SHP77 (cell line): ENCODE results near the gene C16orf90.

Experiments used
- DNase-seq, 2 experiments: peaks; one replicate each; lab custom pipeline; 2025; lab: John Stamatoyannopoulos, UW

C16orf90 gene

DNA sequence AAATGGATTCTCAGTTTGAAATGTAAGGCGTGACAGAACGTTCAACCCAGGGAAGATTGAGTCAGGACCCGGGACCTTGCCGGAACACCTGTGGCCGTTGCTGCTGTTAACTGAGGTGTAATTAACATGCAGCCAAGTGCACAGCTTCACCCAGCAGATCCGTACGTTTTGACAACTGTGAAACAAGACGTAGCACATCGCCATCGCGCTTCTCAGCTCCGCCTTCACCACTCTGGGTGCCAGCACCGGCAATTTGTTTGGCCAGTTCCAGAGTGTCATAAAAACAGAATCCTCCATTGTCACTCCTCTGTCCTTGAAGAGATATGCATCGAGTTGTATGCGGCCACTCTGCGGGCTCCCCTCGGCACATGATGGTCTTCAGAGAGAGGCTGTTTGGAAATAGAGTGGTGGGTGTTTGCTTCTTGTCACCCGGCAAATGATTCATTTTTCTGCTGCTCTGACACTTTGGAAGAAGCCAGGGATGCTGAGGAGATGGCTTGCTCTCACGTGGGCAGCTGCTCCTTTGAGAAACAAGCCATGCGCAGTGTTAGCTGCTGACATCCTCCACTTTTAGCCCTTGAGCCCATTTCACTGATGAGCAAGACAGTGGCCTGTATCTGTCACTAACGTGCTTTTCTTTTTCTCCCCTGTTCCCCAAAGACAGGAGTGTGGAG, 29.2 kb downstream of the C16orf90 start:
- DNase-seq, result no peak

DNA sequence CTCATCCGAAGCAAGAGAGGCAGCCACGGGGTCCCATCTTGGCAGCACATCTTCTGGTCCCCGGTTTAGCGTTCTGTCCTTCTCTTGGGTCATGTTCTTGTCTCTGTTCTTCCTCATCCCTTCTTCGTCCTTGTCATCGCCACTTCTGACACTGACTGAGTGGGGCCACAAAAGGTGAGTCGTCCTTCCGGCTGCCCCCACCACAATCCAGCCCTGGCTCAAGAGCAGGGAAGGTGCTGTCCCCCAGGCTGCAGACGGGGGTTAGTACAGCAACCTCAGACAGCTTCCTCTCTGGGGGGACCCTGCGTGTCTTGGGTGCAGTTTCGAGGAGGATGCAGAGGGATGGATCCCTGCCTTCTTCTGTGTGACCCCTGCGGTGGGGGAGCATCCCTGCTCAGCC, 30.0 kb downstream of the C16orf90 start:
- DNase-seq, result no peak

GRCh38 chr16:3461151-3461550, 34.1 kb downstream of the C16orf90 start:
- no peak for DNase-seq

- no peak for DNase-seq
These were observed 34.7 kb downstream of the C16orf90 start for GRCh38 chr16:3460585-3460984.

DNA sequence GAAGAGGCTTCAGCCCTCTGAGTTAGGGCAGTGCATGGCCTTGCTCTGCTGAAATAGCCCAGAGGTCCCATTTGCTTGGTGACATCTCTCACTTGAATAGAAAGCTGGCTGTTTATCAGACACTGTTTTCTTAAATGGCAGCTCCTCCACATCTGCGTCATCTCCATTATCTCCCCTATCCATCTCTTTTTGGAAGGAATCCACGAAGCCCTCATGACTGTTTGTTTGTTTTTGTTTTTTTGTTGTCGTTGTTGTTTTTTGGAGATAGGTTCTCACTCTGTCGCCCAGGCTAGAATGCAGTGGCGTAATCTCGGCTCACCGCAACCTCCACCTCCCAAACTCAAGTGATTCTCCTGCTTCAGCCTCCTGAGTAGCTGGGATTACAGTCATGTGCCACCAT, 35.2 kb downstream of the C16orf90 start:
- DNase-seq, result no peak

DNA sequence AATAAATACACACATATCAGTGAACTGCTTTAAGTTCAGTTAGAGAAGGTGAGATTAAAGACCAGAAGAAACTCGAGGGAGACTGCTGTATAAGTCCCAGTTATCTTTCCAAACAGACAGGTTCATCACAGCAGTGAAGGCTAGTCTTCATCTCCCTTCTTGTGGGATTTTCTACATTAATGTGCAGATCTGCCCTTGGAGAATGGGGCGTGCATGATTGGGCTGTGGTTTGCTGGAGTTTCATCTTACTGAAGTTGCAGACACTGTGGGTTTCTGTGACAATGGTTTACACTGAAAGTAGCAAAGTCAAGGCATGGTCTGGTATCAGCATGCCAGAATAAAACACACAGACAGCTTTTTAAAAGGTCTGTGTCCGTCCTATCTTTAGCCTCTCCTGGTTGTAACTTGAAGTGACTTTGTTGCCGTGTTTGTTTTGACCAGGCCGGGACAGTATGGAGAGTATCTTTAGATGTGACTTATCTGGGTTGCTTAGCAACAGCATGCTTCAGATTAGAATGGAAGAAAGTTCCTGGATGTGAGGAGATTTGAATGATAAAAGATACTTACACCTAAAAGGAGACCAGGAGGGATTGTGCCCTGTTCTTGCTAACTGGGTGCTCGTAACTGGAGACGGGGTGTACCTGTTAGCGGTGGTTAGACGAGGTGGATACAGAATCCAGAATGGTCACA, 35.7 kb downstream of the C16orf90 start:
- DNase-seq, result no peak

DNA sequence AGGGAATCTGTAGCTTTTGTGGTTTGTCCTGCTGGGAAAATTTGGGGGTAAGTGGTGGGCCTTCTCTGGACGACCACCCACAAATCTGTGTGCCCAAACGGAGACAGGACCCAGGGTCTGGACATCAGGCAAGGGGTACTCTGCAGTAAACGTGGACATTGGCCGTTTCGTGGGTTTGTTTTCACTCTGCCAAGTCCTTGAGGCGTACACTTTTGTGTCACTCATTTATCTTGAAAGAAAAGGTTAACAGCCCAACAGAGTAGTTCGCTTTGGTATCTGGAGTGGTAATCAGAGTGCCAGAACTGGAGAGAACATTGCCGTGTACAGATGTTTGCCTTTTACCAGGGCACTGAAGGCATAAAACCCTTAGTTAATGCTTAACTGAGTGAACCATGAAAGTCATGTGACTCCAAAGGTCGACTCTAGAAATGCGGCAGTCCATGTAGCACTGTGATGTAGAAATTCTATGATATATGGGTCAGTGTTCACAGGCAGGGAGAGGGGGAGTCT, 36.4 kb downstream of the C16orf90 start:
- DNase-seq, result no peak

DNA sequence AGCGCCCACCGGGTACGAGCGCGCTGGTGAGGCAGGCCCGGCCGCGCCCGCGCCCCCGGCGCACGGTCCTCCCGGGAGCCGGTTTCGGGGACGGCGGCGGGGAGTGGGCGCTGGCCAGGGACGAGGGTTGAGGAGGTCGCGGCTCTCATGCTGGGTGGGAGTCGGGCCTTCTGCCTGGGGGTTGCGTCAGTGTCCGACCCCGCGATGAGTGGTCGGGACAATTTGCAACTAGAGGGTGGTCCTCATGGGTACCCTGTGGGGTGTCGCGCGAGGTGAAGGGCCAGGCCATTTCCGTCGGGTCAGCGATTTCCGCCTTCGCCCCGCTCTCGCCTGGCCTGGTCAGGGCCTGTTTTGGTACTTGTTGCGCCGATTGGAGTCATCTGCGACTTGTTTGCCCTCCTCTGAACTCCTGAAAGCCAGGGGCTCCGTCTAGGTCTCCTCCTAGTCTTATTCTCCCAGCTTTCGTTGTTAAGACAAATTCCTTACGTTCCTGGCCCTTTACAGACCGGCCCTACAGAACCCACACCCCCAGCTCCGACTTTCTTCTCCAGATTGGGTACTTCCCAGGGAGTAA, 36.9 kb downstream of the C16orf90 start:
- DNase-seq, result no peak

DNA sequence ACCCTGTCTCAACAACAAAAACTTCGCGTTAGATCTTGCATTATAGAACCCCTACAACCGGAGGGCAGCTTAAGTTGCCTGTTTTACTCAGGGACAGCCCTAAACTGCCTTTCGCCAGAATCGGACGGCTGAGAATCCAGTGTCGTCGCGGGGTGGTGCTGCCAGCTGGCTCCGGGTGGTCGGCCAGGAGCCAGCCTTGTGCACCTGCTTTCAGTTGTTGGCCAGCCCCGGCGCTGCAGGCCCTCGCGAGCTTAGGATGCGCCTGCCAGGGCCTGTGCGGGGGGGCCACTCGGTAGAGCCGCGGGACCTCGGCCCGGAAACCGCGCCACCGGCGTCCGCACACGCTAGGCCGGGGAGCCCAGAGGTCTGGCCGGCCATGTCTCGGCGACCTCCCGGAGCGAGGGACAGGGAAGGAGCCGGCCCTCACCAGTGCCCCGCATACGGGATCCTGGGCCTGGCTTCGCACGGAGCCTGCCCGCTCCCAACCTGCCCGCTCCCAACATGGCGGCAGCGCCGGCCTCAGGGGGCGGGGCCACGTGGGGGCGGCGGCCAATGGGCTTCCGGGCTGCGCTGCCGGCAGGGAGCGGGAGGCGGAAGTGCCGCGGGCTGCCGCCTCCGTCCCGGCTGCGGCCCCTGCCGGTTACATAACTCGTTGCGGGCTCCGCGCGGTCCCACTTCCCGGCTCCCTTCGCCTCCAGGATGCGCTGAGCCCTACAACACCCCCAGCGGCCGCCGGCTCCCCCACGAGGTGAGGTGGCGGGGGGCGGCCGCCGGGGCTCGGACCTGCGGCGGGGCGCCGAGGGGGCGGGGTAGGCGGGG, 37.6 kb downstream of the C16orf90 start:
- DNase-seq, result peak; percentile 78 to 93

GRCh38 chr16:3454631-3455147, 40.6 kb downstream of the C16orf90 start:
- DNase-seq, result no peak

- DNase-seq, result no peak
These were observed 41.2 kb downstream of the C16orf90 start for GRCh38 chr16:3454093-3454492.

DNA sequence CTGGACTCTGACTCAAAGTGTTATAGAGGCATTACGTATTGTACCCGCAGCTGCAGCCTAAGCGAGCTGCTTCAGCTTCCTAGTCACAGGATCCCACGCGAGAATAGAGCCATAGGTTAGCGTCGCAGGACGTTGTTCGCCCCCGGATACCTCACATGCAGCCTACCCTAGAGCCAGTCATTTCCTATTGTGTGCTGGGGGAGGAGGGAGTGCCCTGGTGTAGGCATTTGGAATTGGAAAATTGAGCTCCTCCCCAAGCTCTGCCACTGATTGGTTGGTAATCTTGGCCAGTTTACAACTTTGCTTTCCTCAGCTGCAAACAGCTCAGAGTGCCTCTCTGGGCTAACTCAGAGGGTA, 51.3 kb downstream of the C16orf90 start:
- DNase-seq, result peak; percentile 24 to 43
